K562 (cell line): Measurements from ENCODE around the gene TAF10. TPM values are rescaled to one million over a fixed set of nuclear protein-coding genes. Genes with fewer than 3 reads are reported as not detected.

Source experiments
- ADNP ChIP-seq: fragments of 200-800 bp; sonication (Bioruptor generic); IDR thresholded peaks from 2 replicates; pipeline ENCODE4 v1.6.1; 2016; ENCODE audit warnings: missing genetic modification characterization, missing compliant biosample characterization
- ATF2 ChIP-seq: sonication (generic); formaldehyde crosslinking; IDR thresholded peaks from 2 replicates; pipeline ENCODE4 v1.8.1; 2022; ENCODE audit warnings: missing genetic modification reagents
- BCOR ChIP-seq: fragments of 450-650 bp; IDR thresholded peaks from 2 replicates; pipeline ENCODE4 v1.6.1; 2016
- CCNT2 ChIP-seq: IDR thresholded peaks from 2 replicates; pipeline ENCODE4 v1.6.1; 2011; ENCODE audit warnings: borderline replicate concordance, low read depth, mild to moderate bottlenecking, moderate library complexity, mixed read lengths, low read length; ENCODE audit not compliant: insufficient read length; ENCODE audit errors: extremely low read depth
- CEBPB ChIP-seq: fragments of 450-650 bp; IDR thresholded peaks from 2 replicates; pipeline ENCODE4 v1.6.1; 2016; ENCODE audit warnings: missing genetic modification characterization, missing compliant biosample characterization
- CXXC5 ChIP-seq: fragments of 250-450 bp; sonication (Bioruptor Pico); IDR thresholded peaks from 2 replicates; pipeline ENCODE4 v1.8.0; 2022; ENCODE audit warnings: inconsistent platforms, mild to moderate bottlenecking, moderate library complexity
- ELF2 ChIP-seq: fragments of 250-450 bp; sonication (Bioruptor Pico); IDR thresholded peaks from 2 replicates; pipeline ENCODE4 v1.5.0; 2021; ENCODE audit warnings: mild to moderate bottlenecking
- HDAC2 ChIP-seq: fragments of 450-650 bp; IDR thresholded peaks from 2 replicates; pipeline ENCODE4 v1.6.1; 2016; ENCODE audit warnings: mild to moderate bottlenecking
- HOXB6 ChIP-seq: fragments of 250-450 bp; sonication (Bioruptor Pico); IDR thresholded peaks from 2 replicates; pipeline ENCODE4 v1.5.1; 2022; ENCODE audit warnings: mild to moderate bottlenecking, borderline replicate concordance
- KAT8 ChIP-seq: fragments of 450-650 bp; IDR thresholded peaks from 2 replicates; pipeline ENCODE4 v1.6.1; 2016; ENCODE audit warnings: low read depth, mild to moderate bottlenecking
- KDM1A ChIP-seq, 2 experiments: fragments of 450-650 bp; IDR thresholded peaks; 2 replicates each; pipeline ENCODE4 v1.6.1; 2016; ENCODE audit warnings: mild to moderate bottlenecking in 2 of 2
- MBD2 ChIP-seq: sonication (generic); IDR thresholded peaks from 2 replicates; pipeline ENCODE4 v1.6.1; 2016; ENCODE audit warnings: low read depth, borderline replicate concordance
- NFE2L1 ChIP-seq: fragments of 450-650 bp; IDR thresholded peaks from 2 replicates; pipeline ENCODE4 v1.6.1; 2016; ENCODE audit warnings: missing genetic modification characterization, low read depth, mild to moderate bottlenecking, missing compliant biosample characterization, moderate library complexity, borderline replicate concordance
- NR2C1 ChIP-seq, 2 experiments: fragments of 450-650 bp; IDR thresholded peaks; 2 replicates each; pipeline ENCODE4 v1.6.1; 2017; ENCODE audit warnings: mild to moderate bottlenecking in 2 of 2, antibody characterized with exemption in 1 of 2, inconsistent platforms in 1 of 2, missing compliant biosample characterization in 1 of 2, missing genetic modification characterization in 1 of 2
- POLR2H ChIP-seq: IDR thresholded peaks from 2 replicates; pipeline ENCODE4 v1.6.1; 2016; ENCODE audit warnings: missing genetic modification characterization, low read depth, mild to moderate bottlenecking, control low read depth, missing compliant biosample characterization, moderate library complexity
- PTRF ChIP-seq: fragments of 450-650 bp; IDR thresholded peaks from 2 replicates; pipeline ENCODE4 v1.6.1; 2016; ENCODE audit warnings: mild to moderate bottlenecking, missing genetic modification characterization, missing compliant biosample characterization
- SMAD4 ChIP-seq: fragments of 250-450 bp; sonication (Bioruptor Pico); conservative IDR thresholded peaks from 2 replicates; pipeline ENCODE4 v1.8.0; 2021; ENCODE audit warnings: inconsistent platforms, mild to moderate bottlenecking, moderate library complexity
- SMARCA5 ChIP-seq: fragments of 450-650 bp; IDR thresholded peaks from 2 replicates; pipeline ENCODE4 v1.6.1; 2016
- SMARCB1 ChIP-seq: IDR thresholded peaks from 2 replicates; pipeline ENCODE4 v1.6.1; 2011; ENCODE audit warnings: improper control_type of control experiment, low read depth; ENCODE audit not compliant: insufficient read length
- SP2 ChIP-seq: IDR thresholded peaks from 2 replicates; pipeline ENCODE4 v1.6.1; 2011; ENCODE audit warnings: mild to moderate bottlenecking, low read depth, low read length, moderate library complexity; ENCODE audit not compliant: poor library complexity, severe bottlenecking; ENCODE audit errors: extremely low read depth
- THAP7 ChIP-seq: fragments of 250-450 bp; sonication (Bioruptor Pico); IDR thresholded peaks from 2 replicates; pipeline ENCODE4 v1.5.0; 2021
- YY1 ChIP-seq, 3 experiments: IDR thresholded peaks; 2 replicates each; pipeline ENCODE4 v1.6.1; 2011; ENCODE audit warnings: low read length in 2 of 3, mild to moderate bottlenecking in 2 of 3, moderate library complexity in 2 of 3, borderline replicate concordance in 1 of 3, control low read depth in 1 of 3, low read depth in 1 of 3; ENCODE audit not compliant: insufficient read depth in 3 of 3, insufficient replicate concordance in 2 of 3, control insufficient read depth in 1 of 3, insufficient read length in 1 of 3; ENCODE audit errors: extremely low read depth in 1 of 3
- ZNF12 ChIP-seq: sonication (generic); formaldehyde crosslinking; IDR thresholded peaks from 2 replicates; pipeline ENCODE4 v1.4.0; 2020; ENCODE audit warnings: mild to moderate bottlenecking, missing genetic modification reagents
- ZNF134 ChIP-seq: fragments of 250-450 bp; sonication (Bioruptor Pico); conservative IDR thresholded peaks from 2 replicates; pipeline ENCODE4 v1.4.0; 2020
- ZNF354B ChIP-seq: fragments of 250-450 bp; sonication (Bioruptor Pico); IDR thresholded peaks from 2 replicates; pipeline ENCODE4 v1.4.0; 2020
- ZNF41 ChIP-seq: fragments of 250-450 bp; sonication (Bioruptor Pico); conservative IDR thresholded peaks from 2 replicates; pipeline ENCODE4 v1.4.0; 2020; ENCODE audit warnings: mild to moderate bottlenecking
- ZZZ3 ChIP-seq: fragments of 450-650 bp; IDR thresholded peaks from 2 replicates; pipeline ENCODE4 v1.6.1; 2016; ENCODE audit warnings: antibody characterized with exemption, mild to moderate bottlenecking, moderate library complexity
- polyA plus RNA-seq, 8 experiments: library from polyadenylated mRNA; depleted of rRNA in 4 of 8; stranded (reverse) in 5 of 8; unstranded in 3 of 8; fragments of >200 nt; fragmentation: Nextera tagmentation in 2 of 8; fragmentation: Illumina TruSeq in 1 of 8; extraction: Ambion mirVana in 2 of 8; extraction: Trizol in 1 of 8; gene quantifications; 2 replicates each; pipeline versions ENCODE4 v1.2.1 to v1.2.3, GENCODE V29; 2011 to 2014; ENCODE audit warnings: inconsistent platforms in 1 of 8, missing spikeins in 1 of 8
- total RNA-seq, 7 experiments: library from RNA; depleted of rRNA in 6 of 7; stranded (reverse); fragments of >200 nt in 6 of 7; fragmentation: Illumina TruSeq in 2 of 7; extraction: Trizol in 2 of 7; gene quantifications; 2 replicates each; pipeline versions ENCODE4 v1.2.1 to v1.2.3, GENCODE V29; 2011 to 2021; ENCODE audit warnings: low replicate concordance in 1 of 7
- TF ChIP-seq, protein P1 (sequence below): fragments of 250-450 bp; sonication (Bioruptor Pico); IDR thresholded peaks from 2 replicates; pipeline ENCODE4 v1.4.0; 2020; ENCODE audit warnings: borderline replicate concordance

The TAF10 gene
- total and polyA plus RNA-seq, 9 of the 15 experiments (the other 6 are each of a cell fraction or from before 2014, with no cell fraction given), result 19.5 to 197 (median 121) TPM

DNA sequence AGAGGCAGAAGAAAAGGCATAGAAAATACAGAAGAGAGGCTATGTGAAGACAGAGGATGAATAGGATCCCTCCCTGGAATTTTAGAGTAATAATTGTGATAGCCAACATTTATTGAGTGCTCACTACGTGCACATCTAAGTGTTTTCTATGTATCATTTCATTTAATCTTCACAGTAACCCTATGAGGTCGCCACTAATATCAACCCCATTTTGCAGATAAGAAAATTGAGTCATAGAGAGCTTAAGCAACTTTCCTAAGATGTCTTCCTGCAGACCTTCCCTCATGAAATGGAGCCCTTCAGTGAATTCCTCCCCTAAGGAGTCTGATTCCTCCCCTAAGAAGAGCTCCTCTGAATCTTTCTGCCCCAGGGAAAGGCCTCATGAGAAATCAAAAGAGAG lies 46.7 kb downstream of the TAF10 start (continued):
- TF ChIP-seq, protein P1, sequence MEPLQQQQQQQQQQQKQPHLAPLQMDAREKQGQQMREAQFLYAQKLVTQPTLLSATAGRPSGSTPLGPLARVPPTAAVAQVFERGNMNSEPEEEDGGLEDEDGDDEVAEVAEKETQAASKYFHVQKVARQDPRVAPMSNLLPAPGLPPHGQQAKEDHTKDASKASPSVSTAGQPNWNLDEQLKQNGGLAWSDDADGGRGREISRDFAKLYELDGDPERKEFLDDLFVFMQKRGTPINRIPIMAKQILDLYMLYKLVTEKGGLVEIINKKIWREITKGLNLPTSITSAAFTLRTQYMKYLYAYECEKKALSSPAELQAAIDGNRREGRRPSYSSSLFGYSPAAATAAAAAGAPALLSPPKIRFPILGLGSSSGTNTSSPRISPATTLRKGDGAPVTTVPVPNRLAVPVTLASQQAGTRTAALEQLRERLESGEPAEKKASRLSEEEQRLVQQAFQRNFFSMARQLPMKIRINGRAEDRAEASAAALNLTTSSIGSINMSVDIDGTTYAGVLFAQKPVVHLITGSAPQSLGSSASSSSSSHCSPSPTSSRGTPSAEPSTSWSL (CRISPR knock-in tag), result no peak
- TF ChIP-seq HDAC2, result no peak
- 0 out of 2 replicates have a peak, but pooled peaks have one; percentile 25 for TF ChIP-seq SMARCA5
- TF ChIP-seq BCOR, result peak; percentile 88
- no peak for TF ChIP-seq CCNT2
- no peak for TF ChIP-seq SP2
- peak; percentile 17 to 48; a peak in 2 of 4 replicates for TF ChIP-seq KDM1A (IDR thresholded peaks at IDR 0.05)
- no peak for TF ChIP-seq ZNF12 (CRISPR knock-in tag)
- TF ChIP-seq ZNF354B (CRISPR knock-in tag), result no peak
- no peak for TF ChIP-seq ATF2 (CRISPR knock-in tag)
- TF ChIP-seq MBD2, result no peak
- TF ChIP-seq HOXB6 (CRISPR knock-in tag), result no peak
- no peak for TF ChIP-seq NR2C1 (IDR thresholded peaks at IDR 0.05)
- no peak for TF ChIP-seq NR2C1 (tag; IDR thresholded peaks at IDR 0.05)
- no peak for TF ChIP-seq NFE2L1
- TF ChIP-seq ELF2 (CRISPR knock-in tag), result no peak
- TF ChIP-seq ADNP (tag), result 0 out of 2 replicates have a peak, but pooled peaks have one; percentile 40
- TF ChIP-seq POLR2H, result no peak
- no peak for TF ChIP-seq ZNF41 (CRISPR knock-in tag)
- no peak for TF ChIP-seq PTRF
- no peak for TF ChIP-seq KAT8
- peak; percentile 35; the same call in 1 of the 2 replicates for TF ChIP-seq CEBPB
- TF ChIP-seq SMARCB1, result no peak
- TF ChIP-seq THAP7, result no peak
- TF ChIP-seq CXXC5, result no peak
- no peak for TF ChIP-seq ZNF134 (CRISPR knock-in tag)
- no peak for TF ChIP-seq ZZZ3
- no peak for TF ChIP-seq SMAD4 (CRISPR knock-in tag)
- peak in 1 of 3 experiments; percentile 15 for TF ChIP-seq YY1 (IDR thresholded peaks at IDR 0.05; ENCODE audit: borderline replicate concordance in 1 of 3, control insufficient read depth in 1 of 3, extremely low read depth in 1 of 3, insufficient read depth in 3 of 3, insufficient read length in 1 of 3, insufficient replicate concordance in 2 of 3, low read depth in 1 of 3, low read length in 2 of 3)
